ENCODE data around the gene FLACC1.

The FLACC1 gene

DNA sequence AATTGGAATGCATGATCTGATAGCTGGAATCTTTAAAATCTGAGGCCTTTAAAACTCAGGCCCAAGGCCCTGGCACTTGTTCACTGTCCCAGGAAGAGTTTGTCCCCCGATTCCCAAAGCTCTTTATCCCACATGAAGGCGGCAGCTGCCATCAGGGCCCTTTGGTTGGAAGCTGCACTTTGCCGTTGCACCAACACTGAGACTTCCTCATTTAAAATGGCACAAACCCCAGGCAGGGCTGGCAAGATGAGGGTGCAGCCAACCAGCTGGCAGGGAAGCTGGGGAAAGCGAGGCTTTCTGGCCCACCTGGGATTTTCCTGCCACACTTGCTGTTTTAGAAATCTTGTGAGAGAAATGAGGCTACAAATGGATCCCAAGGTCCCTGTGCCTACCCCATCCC is 6.3 kb downstream of the FLACC1 start:
- no peak overlapping the region for H3K27ac ChIP-seq (ENCODE audit: low read depth in 2 of 2, low read length in 2 of 2)
- H3K36me3 ChIP-seq (ENCODE audit: control insufficient read depth in 2 of 2, insufficient read depth in 2 of 2, low read length in 2 of 2) = no peaks in the 10 kb centered on the region
- no peaks in the 10 kb centered on the region for H3K27me3 ChIP-seq (ENCODE audit: control insufficient read depth in 2 of 2, insufficient read depth in 2 of 2, low read length in 2 of 2)
- H3K4me1 ChIP-seq (ENCODE audit: control insufficient read depth in 2 of 2, insufficient read depth in 2 of 2, low read length in 2 of 2) = no peaks in the 10 kb centered on the region
- no peak overlapping the region for H3K9ac ChIP-seq (ENCODE audit: low read depth in 1 of 2, low read length in 2 of 2)
- no peaks in the 10 kb centered on the region for H3K9me3 ChIP-seq (ENCODE audit: control insufficient read depth in 2 of 2, low read length in 2 of 2)
- no peak overlapping the region for H3K4me3 ChIP-seq (ENCODE audit: low read length in 2 of 2)

DNA sequence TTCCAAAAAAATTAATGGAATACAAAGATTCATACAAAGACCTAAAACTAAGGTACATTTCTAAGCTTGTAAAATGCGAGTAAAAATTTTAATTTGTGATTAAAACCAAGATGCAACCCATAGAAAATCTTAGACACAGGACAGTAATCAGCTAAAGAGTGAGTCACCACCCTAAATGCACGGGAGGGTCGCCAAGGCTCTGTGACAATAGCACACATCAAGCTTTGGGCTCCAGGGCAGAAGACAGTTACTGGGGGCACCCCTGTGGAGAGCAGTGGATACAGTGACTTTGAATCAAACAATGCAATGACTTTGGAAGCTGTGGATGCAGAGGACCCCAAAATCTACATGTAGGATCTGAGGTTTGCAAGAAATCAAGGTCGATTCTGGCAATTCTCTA is 7.5 kb downstream of the FLACC1 start:
- no peaks in the 10 kb centered on the region for H3K4me1 ChIP-seq (ENCODE audit: control insufficient read depth in 2 of 2, insufficient read depth in 2 of 2, low read length in 2 of 2)
- H3K27ac ChIP-seq (ENCODE audit: low read depth in 2 of 2, low read length in 2 of 2) = no peak overlapping the region
- no peaks in the 10 kb centered on the region for H3K9me3 ChIP-seq (ENCODE audit: control insufficient read depth in 2 of 2, low read length in 2 of 2)
- no peaks in the 10 kb centered on the region for H3K36me3 ChIP-seq (ENCODE audit: control insufficient read depth in 2 of 2, insufficient read depth in 2 of 2, low read length in 2 of 2)
- H3K9ac ChIP-seq (ENCODE audit: low read depth in 1 of 2, low read length in 2 of 2) = no peak overlapping the region
- no peaks in the 10 kb centered on the region for H3K27me3 ChIP-seq (ENCODE audit: control insufficient read depth in 2 of 2, insufficient read depth in 2 of 2, low read length in 2 of 2)
- no peak overlapping the region for H3K4me3 ChIP-seq (ENCODE audit: low read length in 2 of 2)

DNA sequence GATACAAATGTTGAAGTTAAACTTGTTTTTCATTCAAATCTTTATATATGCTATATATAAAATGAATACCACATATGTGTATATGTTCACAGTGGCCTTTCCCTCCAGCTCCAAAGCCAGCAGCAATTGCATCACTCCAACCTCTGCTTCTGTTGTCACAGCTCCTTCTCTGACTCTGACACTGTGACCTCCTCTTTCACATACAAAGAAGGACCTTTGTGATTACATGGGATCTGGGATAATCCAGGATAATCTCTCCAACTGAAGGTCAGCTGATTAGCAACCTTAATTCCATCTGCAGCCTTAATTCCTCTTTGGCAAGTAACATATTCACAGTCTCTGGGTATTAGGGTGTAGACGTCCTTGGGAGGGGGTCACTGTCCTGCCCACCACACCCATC is 8.4 kb downstream of the FLACC1 start:
- no peak overlapping the region for H3K9ac ChIP-seq (ENCODE audit: low read depth in 1 of 2, low read length in 2 of 2)

DNA sequence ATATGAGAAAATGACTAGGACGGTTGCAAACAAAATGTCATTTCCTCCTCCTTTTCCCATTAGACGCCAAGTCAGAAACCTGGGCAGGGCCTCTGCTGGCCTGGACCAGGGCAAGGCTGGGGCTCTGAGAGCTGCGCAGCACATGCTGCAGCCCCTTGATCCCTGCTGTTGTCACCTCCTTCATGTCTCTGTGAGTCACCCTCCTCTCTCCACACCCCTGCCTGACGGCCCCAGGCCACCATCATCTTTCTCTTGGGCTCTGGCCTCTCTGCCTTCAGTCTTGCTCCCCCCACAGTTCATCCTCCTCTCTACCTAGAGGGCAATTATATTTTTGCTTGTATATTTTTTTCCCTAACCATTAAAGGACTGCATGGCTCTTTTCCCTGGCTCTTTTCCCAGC is 10.0 kb downstream of the FLACC1 start:
- no peak overlapping the region for H3K9ac ChIP-seq (ENCODE audit: low read depth in 1 of 2, low read length in 2 of 2)
- H3K4me1 ChIP-seq (ENCODE audit: control insufficient read depth in 2 of 2, insufficient read depth in 2 of 2, low read length in 2 of 2) = no peaks in the 10 kb centered on the region
- peaks cover 3 to 5% of the 10 kb centered on the region in 2 donors for H3K36me3 ChIP-seq (ENCODE audit: control insufficient read depth in 2 of 2, insufficient read depth in 2 of 2, low read length in 2 of 2)
- H3K27me3 ChIP-seq (ENCODE audit: control insufficient read depth in 2 of 2, insufficient read depth in 2 of 2, low read length in 2 of 2) = no peaks in the 10 kb centered on the region
- H3K27ac ChIP-seq (ENCODE audit: low read depth in 2 of 2, low read length in 2 of 2) = no peak overlapping the region
- H3K4me3 ChIP-seq (ENCODE audit: low read length in 2 of 2) = no peak overlapping the region
- H3K9me3 ChIP-seq (ENCODE audit: control insufficient read depth in 2 of 2, low read length in 2 of 2) = no peaks in the 10 kb centered on the region

More for the DNA sequence above, 8.4 kb downstream of the FLACC1 start:
- no peak overlapping the region for H3K4me3 ChIP-seq (ENCODE audit: low read length in 2 of 2)
- no peak overlapping the region for H3K27ac ChIP-seq (ENCODE audit: low read depth in 2 of 2, low read length in 2 of 2)
- H3K36me3 ChIP-seq (ENCODE audit: control insufficient read depth in 2 of 2, insufficient read depth in 2 of 2, low read length in 2 of 2) = peaks cover 0 to 4% of the 10 kb centered on the region in 2 donors
- H3K27me3 ChIP-seq (ENCODE audit: control insufficient read depth in 2 of 2, insufficient read depth in 2 of 2, low read length in 2 of 2) = no peaks in the 10 kb centered on the region
- no peaks in the 10 kb centered on the region for H3K4me1 ChIP-seq (ENCODE audit: control insufficient read depth in 2 of 2, insufficient read depth in 2 of 2, low read length in 2 of 2)
- H3K9me3 ChIP-seq (ENCODE audit: control insufficient read depth in 2 of 2, low read length in 2 of 2) = no peaks in the 10 kb centered on the region

DNA sequence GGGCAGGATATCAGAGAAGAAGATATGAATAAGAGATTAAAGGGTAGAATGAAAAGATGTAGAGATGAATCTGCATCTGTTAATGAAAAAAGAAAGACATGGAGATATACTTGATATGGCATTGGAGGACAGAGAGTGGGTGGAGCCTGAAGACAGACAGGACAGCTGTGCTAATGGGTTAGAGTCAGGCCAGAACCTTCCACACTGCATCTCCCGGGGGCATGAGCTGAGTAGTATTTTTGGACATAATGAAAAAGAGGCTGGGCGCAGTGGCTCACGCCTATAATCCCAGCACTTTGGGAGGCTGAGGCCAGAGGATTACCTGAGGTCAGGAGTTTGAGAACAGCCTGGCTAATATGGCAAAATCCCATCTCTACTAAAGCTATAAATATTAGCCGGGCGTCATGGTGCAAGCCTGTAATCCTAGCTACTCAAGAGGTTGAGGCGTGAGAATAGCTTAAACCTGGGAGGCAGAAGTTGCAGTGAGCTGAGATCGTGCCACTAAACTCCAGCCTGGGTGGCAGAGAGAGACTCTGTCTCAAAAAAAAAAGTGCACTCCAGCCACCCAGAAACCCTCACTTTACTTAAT is 11.4 kb downstream of the FLACC1 start:
- Histone ChIP-seq H3K4me1 (ENCODE audit: control insufficient read depth in 2 of 2, insufficient read depth in 2 of 2, low read length in 2 of 2) (no peaks in the 10 kb centered on the region), H3K9me3 (ENCODE audit: control insufficient read depth in 2 of 2, low read length in 2 of 2) (no peaks in the 10 kb centered on the region), H3K36me3 (ENCODE audit: control insufficient read depth in 2 of 2, insufficient read depth in 2 of 2, low read length in 2 of 2) (peaks cover 3 to 5% of the 10 kb centered on the region in 2 donors), H3K9ac (ENCODE audit: low read depth in 1 of 2, low read length in 2 of 2) (no peak overlapping the region), H3K4me3 (ENCODE audit: low read length in 2 of 2) (no peak overlapping the region), H3K27ac (ENCODE audit: low read depth in 2 of 2, low read length in 2 of 2) (no peak overlapping the region), H3K27me3 (ENCODE audit: control insufficient read depth in 2 of 2, insufficient read depth in 2 of 2, low read length in 2 of 2) (no peaks in the 10 kb centered on the region)

DNA sequence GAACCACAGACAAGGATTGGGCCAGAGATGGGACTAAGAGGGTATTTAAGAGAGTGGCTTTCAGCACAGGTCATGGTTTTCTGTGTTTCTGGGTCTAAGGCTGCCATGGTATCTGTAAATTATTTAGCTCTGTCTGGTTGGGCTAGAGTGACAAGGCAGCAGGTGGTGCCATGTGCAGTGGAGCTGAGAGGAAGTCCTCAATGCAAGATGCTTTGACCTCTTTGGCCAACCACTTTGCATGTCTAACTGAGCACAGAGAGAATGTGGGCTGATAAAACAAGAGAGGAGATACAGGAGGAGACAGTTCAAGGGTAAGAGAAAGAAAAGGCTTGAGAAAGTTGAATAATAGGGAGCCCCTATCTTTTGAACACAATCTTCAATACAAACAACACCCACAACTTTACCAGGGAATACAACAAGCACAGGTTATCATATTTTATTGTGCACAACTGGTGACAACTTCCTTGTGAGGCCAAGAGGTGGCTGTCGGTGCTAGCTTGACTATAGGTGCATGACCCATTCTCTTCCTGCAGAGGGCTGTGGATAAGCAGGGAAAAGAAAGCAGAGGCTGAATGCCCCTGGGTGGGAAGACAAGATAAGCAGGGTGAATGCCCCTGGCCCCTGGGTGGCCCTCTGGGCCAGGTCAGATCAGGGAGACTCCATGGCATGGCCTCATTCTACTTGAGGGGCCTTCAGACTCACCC is 12.3 kb downstream of the FLACC1 start:
- H3K27me3 ChIP-seq (ENCODE audit: control insufficient read depth in 2 of 2, insufficient read depth in 2 of 2, low read length in 2 of 2) = no peaks in the 10 kb centered on the region
- no peak overlapping the region for H3K9ac ChIP-seq (ENCODE audit: low read depth in 1 of 2, low read length in 2 of 2)
- H3K4me3 ChIP-seq (ENCODE audit: low read length in 2 of 2) = no peak overlapping the region
- H3K36me3 ChIP-seq (ENCODE audit: control insufficient read depth in 2 of 2, insufficient read depth in 2 of 2, low read length in 2 of 2) = peaks cover 4 to 6% of the 10 kb centered on the region in 2 donors
- no peaks in the 10 kb centered on the region for H3K9me3 ChIP-seq (ENCODE audit: control insufficient read depth in 2 of 2, low read length in 2 of 2)
- no peaks in the 10 kb centered on the region for H3K4me1 ChIP-seq (ENCODE audit: control insufficient read depth in 2 of 2, insufficient read depth in 2 of 2, low read length in 2 of 2)
- H3K27ac ChIP-seq (ENCODE audit: low read depth in 2 of 2, low read length in 2 of 2) = no peak overlapping the region

DNA sequence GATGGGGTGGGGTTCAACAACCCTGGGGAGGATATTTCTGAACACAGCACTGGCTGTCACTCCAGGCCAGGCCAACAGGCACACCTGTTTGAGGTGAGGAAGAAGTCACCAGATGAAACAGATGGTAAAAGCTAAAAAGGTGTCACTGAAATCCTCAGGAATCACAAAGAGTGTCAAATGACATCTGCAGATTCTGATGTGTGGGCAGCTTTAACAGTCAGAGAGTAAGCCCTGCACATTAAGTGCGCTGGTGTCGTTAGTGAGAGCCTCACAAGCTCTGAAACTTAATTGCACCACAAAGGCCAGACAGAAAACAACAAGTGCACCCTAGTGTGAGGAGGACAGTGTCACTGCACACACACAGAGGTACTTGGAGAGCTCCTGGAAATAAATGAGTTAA is 13.6 kb downstream of the FLACC1 start:
- no peak overlapping the region for H3K9ac ChIP-seq (ENCODE audit: low read depth in 1 of 2, low read length in 2 of 2)
- H3K4me1 ChIP-seq (ENCODE audit: control insufficient read depth in 2 of 2, insufficient read depth in 2 of 2, low read length in 2 of 2) = no peaks in the 10 kb centered on the region
- H3K36me3 ChIP-seq (ENCODE audit: control insufficient read depth in 2 of 2, insufficient read depth in 2 of 2, low read length in 2 of 2) = peaks cover 6 to 8% of the 10 kb centered on the region in 2 donors
- H3K4me3 ChIP-seq (ENCODE audit: low read length in 2 of 2) = no peak overlapping the region
- no peaks in the 10 kb centered on the region for H3K27me3 ChIP-seq (ENCODE audit: control insufficient read depth in 2 of 2, insufficient read depth in 2 of 2, low read length in 2 of 2)
- H3K9me3 ChIP-seq (ENCODE audit: control insufficient read depth in 2 of 2, low read length in 2 of 2) = no peaks in the 10 kb centered on the region
- H3K27ac ChIP-seq (ENCODE audit: low read depth in 2 of 2, low read length in 2 of 2) = no peak overlapping the region

DNA sequence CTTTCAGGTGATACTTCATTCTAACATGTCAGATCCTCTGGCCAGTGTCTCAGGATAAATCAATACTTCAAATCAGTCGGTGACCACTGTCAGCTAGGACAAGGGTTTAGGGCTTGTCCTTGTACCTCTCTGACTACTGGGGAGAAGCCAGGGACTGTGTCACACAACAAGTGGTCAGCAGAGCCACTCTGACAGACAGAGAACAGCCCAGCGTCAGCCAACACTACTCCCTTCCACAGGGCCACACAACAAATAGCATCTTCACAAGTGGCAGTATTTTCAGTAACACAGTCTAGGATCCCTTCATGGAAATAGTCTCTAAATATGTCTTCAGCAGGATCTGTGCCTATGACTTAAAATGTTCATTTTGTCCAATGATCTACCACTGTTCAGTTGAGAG is 14.2 kb downstream of the FLACC1 start:
- Histone ChIP-seq H3K36me3 (ENCODE audit: control insufficient read depth in 2 of 2, insufficient read depth in 2 of 2, low read length in 2 of 2) (peaks cover 6 to 8% of the 10 kb centered on the region in 2 donors), H3K27me3 (ENCODE audit: control insufficient read depth in 2 of 2, insufficient read depth in 2 of 2, low read length in 2 of 2) (no peaks in the 10 kb centered on the region), H3K4me1 (ENCODE audit: control insufficient read depth in 2 of 2, insufficient read depth in 2 of 2, low read length in 2 of 2) (no peaks in the 10 kb centered on the region), H3K4me3 (ENCODE audit: low read length in 2 of 2) (no peak overlapping the region), H3K27ac (ENCODE audit: low read depth in 2 of 2, low read length in 2 of 2) (no peak overlapping the region), H3K9me3 (ENCODE audit: control insufficient read depth in 2 of 2, low read length in 2 of 2) (no peaks in the 10 kb centered on the region), H3K9ac (ENCODE audit: low read depth in 1 of 2, low read length in 2 of 2) (no peak overlapping the region)

DNA sequence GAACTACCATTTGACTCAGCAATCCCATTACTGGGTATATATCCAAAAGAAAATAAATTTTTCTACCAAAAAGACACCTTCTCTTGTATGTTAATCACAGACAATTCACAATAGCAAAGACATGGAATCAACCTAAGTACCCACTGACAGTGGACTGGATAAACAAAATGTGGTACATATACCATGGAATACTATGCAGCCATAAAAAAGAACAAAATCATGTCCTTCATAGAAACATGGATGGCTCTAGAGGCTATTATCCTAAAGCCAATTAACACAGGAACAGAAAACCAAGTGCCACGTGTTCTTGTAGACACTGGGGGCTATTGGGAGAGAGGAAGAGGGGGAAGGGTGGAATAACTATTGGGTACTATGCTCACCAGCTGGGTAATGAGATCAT is 27.7 kb downstream of the FLACC1 start:
- Histone ChIP-seq H3K4me3 (ENCODE audit: low read length in 2 of 2) (no peak overlapping the region), H3K4me1 (ENCODE audit: control insufficient read depth in 2 of 2, insufficient read depth in 2 of 2, low read length in 2 of 2) (no peaks in the 10 kb centered on the region), H3K36me3 (ENCODE audit: control insufficient read depth in 2 of 2, insufficient read depth in 2 of 2, low read length in 2 of 2) (no peaks in the 10 kb centered on the region), H3K27me3 (ENCODE audit: control insufficient read depth in 2 of 2, insufficient read depth in 2 of 2, low read length in 2 of 2) (no peaks in the 10 kb centered on the region), H3K9ac (ENCODE audit: low read depth in 1 of 2, low read length in 2 of 2) (no peak overlapping the region), H3K9me3 (ENCODE audit: control insufficient read depth in 2 of 2, low read length in 2 of 2) (no peaks in the 10 kb centered on the region), H3K27ac (ENCODE audit: low read depth in 2 of 2, low read length in 2 of 2) (no peak overlapping the region)

DNA sequence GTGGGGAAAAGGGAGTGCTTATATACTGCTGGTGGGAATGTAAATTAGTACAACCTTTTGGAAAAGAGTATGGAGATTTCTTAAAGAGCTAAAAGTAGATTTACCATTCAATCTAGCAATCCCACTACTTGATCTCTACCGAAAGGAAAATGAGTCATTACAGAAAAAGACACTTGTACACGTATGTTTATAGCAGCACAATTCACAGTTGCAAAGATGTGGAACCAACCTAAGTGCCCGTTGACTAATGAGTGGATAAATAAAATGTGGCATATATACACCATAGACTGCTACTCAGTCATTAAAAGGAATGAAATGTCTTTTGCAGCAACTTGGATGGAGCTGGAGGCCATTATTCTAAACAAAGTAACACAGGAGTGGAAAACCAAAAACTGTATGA is 29.5 kb downstream of the FLACC1 start:
- peaks cover 2 to 3% of the 10 kb centered on the region in 2 donors for H3K9me3 ChIP-seq (ENCODE audit: control insufficient read depth in 2 of 2, low read length in 2 of 2)
- H3K36me3 ChIP-seq (ENCODE audit: control insufficient read depth in 2 of 2, insufficient read depth in 2 of 2, low read length in 2 of 2) = no peaks in the 10 kb centered on the region
- H3K4me3 ChIP-seq (ENCODE audit: low read length in 2 of 2) = no peak overlapping the region
- H3K27ac ChIP-seq (ENCODE audit: low read depth in 2 of 2, low read length in 2 of 2) = no peak overlapping the region
- H3K9ac ChIP-seq (ENCODE audit: low read depth in 1 of 2, low read length in 2 of 2) = no peak overlapping the region
- H3K27me3 ChIP-seq (ENCODE audit: control insufficient read depth in 2 of 2, insufficient read depth in 2 of 2, low read length in 2 of 2) = no peaks in the 10 kb centered on the region
- no peaks in the 10 kb centered on the region for H3K4me1 ChIP-seq (ENCODE audit: control insufficient read depth in 2 of 2, insufficient read depth in 2 of 2, low read length in 2 of 2)
